HG03175 (cell line): ENCODE results near the gene NR5A2.

Experiments used
- ATAC-seq: cut with Tn5 transposase; IDR thresholded peaks from one replicate; pipeline ENCODE4 v1.9.1; 2021; ENCODE audit warnings: mild to moderate bottlenecking, moderate library complexity; ENCODE audit not compliant: unreplicated experiment

NR5A2 gene

GRCh38 chr1:200027264-200027823 is at the start of gene NR5A2:
NR5A2 (plus strand) TSS chr1:200027710; CDS start chr1:200027848, 138 bp downstream.
- no peak for ATAC-seq

- ATAC-seq: no peak
Measured at GRCh38 chr1:199978408-199978940, 49.0 kb upstream of the NR5A2 start.

- ATAC-seq: no peak
Measured at GRCh38 chr1:199979071-199979470, 48.4 kb upstream of the NR5A2 start.

- no peak for ATAC-seq
Measured at GRCh38 chr1:199981584-199981983, 45.9 kb upstream of the NR5A2 start.

GRCh38 chr1:199982606-199983005 is 44.9 kb upstream of the NR5A2 start:
- ATAC-seq: no peak

- no peak for ATAC-seq
Measured at GRCh38 chr1:199983531-199983930, 44.0 kb upstream of the NR5A2 start.

- ATAC-seq: no peak
Measured at GRCh38 chr1:199995096-199995685, 32.3 kb upstream of the NR5A2 start.

GRCh38 chr1:200005165-200005564 is 22.3 kb upstream of the NR5A2 start:
- no peak for ATAC-seq

GRCh38 chr1:200006711-200007110 is 20.8 kb upstream of the NR5A2 start:
- no peak for ATAC-seq

- no peak for ATAC-seq
Measured at GRCh38 chr1:200015811-200016210, 11.7 kb upstream of the NR5A2 start.

- no peak for ATAC-seq
Measured at GRCh38 chr1:200021577-200022238, 5.8 kb upstream of the NR5A2 start.

- no peak for ATAC-seq
Measured at GRCh38 chr1:200022239-200022804, 5.2 kb upstream of the NR5A2 start.

- no peak for ATAC-seq
Measured at GRCh38 chr1:200028586-200029034, 1.1 kb downstream of the NR5A2 start.

- ATAC-seq: no peak
Measured at GRCh38 chr1:200029035-200029821, 1.7 kb downstream of the NR5A2 start.

GRCh38 chr1:200029822-200030152 is 2.3 kb downstream of the NR5A2 start:
- no peak for ATAC-seq

GRCh38 chr1:200030791-200031190 is 3.3 kb downstream of the NR5A2 start:
- no peak for ATAC-seq

GRCh38 chr1:200033511-200034261 is 6.2 kb downstream of the NR5A2 start:
- no peak for ATAC-seq

- no peak for ATAC-seq
Measured at GRCh38 chr1:200034262-200034557, 6.7 kb downstream of the NR5A2 start.

GRCh38 chr1:200034761-200035396 is 7.4 kb downstream of the NR5A2 start:
- no peak for ATAC-seq

GRCh38 chr1:200035397-200035955 is 8.0 kb downstream of the NR5A2 start:
- ATAC-seq: no peak
